Adipose tissue (tissue), 3 donors: ENCODE results near the gene MCM5. TPM values are rescaled to one million over a fixed set of nuclear protein-coding genes. Genes with fewer than 3 reads are reported as not detected.
"Not testable (repeated sequence)": the region's sequence is repeated elsewhere in the genome, so short reads cannot be mapped to it uniquely, and the experiment has no call there.

Experiments used
- H3K27ac ChIP-seq: one replicate; pipeline ENCODE4 v1.5.1; 2013; ENCODE audit warnings: low read depth, low read length
- WGBS, 3 donors: extraction: QIAGEN DNeasy Blood & Tissue Kit; methylation state at CpG; one replicate each; pipeline ENCODE4 v1.1.7; 2013; 5-methylcytosine and 5-hydroxymethylcytosine counted together
- polyA plus RNA-seq, 3 donors: library from polyadenylated mRNA; stranded (reverse); fragments of 200-250 nt; gene quantifications; one replicate each; pipeline ENCODE4 v1.2.3, GENCODE V29; 2013
- donor health status: healthy with polysubstance abuse.
- donor health status: Bipolar disorder and iron deficiency.
- donor health status: healthy.

Gene MCM5
- polyA plus RNA-seq, 3 donors, result 8.7 to 12.1 (median 11.2) TPM

DNA sequence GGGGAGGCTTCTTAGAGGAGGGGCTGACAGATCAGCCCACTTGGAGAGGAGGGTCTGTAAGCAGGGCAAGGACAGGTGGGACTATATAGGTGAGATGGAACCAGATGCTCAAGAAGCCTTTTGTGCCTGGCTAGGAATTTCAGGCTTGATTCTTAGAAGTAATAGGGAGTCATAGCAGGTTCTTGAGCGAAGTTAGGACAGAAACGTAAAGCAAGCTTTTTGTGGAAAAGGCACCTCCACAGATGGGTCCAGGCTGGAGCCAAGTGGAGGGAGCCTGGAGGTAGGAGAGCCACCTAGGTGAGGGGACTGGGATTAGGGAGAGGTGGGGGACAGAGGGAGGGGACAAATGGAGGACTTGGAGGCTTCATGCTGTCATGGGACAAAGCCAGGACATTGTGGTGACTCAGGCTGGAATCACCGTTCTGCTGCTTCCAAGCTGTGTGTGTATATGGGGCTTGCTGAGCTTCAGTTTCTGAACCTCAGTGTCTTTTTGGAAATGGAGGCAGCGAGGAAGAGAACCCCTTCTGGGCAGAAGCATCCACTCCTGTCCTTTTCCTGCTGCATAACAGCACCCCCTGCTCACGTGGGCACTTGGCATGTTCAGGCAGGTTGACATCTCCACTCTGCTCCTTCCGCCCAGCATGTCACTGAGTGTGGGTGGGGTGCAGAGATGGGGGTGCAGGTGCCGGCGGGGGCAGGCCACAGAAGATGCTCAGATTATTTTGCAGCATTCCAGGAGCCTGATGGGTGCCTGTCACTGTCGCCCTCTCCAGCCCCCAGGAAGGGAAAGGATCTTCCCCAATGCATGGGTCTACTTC lies 58.0 kb downstream of the MCM5 start:
- 74 to 85% (median 82%) methylated on average over 9 of the region's 9 CpGs for WGBS, 3 donors
- no peak overlapping the region for H3K27ac ChIP-seq

GRCh38 chr22:35458547-35459422 lies 58.8 kb downstream of the MCM5 start:
- H3K27ac ChIP-seq, result no peak overlapping the region
- WGBS, 3 donors, result 76 to 89% (median 86%) methylated on average over 18 of the region's 18 CpGs

- 90 to 95% (median 94%) methylated on average over 14 of the region's 14 CpGs for WGBS, 3 donors
These were observed 59.5 kb downstream of the MCM5 start for GRCh38 chr22:35459423-35459894.

DNA sequence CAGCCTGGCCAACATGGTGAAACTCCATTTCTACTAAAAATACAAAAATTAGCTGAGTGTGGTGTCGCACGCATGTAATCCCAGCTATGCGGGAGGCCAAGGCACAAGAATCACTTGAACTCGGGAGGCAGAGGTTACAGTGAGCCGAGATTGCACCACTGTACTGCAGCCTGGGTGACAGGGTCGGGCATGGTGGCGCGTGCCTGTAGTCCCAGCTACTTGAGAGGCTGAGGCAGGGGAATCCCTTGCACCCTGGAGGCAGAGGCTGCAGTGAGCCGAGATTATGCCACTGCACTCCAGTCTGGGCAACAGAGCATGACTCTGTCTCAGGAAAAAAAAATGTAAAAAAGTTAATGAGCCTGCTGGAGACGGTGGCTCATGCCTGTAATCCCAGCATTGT lies 60.0 kb downstream of the MCM5 start:
- not testable (repeated sequence) for H3K27ac ChIP-seq

More at GRCh38 chr22:35459423-35459894, 59.5 kb downstream of the MCM5 start:
- H3K27ac ChIP-seq, result no peak overlapping the region

GRCh38 chr22:35460688-35461087 lies 60.7 kb downstream of the MCM5 start:
- no peak overlapping the region for H3K27ac ChIP-seq
- 55 to 81% (median 66%) methylated on average over 8 of the region's 8 CpGs for WGBS, 3 donors

More for the DNA sequence above, 60.0 kb downstream of the MCM5 start:
- 95 to 96% (median 95%) methylated on average over 10 of the region's 10 CpGs for WGBS, 3 donors

DNA sequence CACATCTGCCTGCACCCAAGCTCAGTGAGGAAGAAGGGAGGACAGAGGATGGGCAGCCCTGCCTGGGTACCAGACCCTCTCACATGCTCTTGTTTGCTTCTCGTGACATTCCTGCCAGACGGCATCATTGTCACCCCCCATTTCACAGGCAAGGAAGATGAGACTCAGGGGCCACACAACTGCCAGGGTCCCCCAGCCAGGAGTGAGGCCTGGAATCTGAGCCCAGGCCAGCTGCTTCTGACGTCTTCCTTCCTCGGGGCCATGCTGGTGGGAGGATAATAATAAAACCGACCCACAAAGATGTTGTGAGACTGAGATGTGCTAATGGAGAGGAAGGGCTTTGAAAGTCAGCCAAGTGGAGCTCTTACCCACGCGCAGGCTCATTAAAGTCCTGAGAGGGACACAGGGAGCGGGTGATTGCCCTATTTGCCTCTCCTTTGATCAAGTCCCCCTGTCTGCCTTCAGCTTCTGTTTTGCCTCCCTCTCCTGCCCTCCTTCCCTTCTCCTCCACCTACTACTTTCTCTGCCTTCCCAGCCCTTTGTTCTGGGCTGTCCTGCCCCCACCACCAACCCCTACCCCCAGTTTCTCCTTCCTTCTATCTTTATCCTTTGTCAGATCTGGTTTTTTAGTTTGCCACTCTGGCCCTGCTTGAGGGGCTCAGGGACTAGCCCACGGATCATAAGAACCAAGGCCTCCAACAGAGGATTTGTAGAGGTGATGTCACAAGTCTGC lies 62.7 kb downstream of the MCM5 start:
- WGBS, 3 donors, result 63 to 83% (median 72%) methylated on average over 9 of the region's 9 CpGs

DNA sequence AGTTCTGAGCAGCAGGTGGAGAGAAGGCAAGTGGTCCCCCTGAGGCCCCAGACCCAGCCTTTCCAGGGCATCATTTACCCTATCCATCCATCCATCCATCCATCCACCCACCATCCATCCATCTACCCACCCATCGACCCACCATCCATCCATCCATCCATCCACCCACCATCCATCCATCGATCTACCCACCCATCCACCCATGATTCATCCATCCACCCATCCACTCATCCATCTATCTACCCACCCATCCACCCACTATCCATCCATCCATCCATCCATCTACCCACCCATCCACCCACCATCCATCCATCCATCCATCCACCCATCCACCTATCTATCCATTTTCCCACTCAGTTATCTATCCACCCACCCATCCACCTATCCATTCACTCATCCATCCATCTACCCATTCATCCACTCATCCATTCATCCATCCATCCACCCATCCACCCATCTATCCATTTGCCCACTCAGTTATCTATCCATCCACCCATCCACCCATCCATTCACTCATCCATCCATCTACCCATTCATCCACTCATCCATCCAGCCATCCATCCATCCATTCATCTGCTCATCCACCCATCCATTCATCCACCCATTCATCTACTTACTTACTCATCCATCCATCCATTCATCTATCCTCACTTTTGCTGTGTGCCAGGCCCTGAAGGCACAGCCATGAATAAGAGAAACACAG lies 63.4 kb downstream of the MCM5 start:
- WGBS, 3 donors, result 96 to 100% (median 100%) methylated on average over 2 of the region's 2 CpGs
- H3K27ac ChIP-seq, result no peak overlapping the region

More for the DNA sequence above, 62.7 kb downstream of the MCM5 start:
- no peak overlapping the region for H3K27ac ChIP-seq

- 88 to 92% (median 90%) methylated on average over 3 of the region's 3 CpGs for WGBS, 3 donors
- no peak overlapping the region for H3K27ac ChIP-seq
These were observed 64.5 kb downstream of the MCM5 start for GRCh38 chr22:35464399-35464798.

DNA sequence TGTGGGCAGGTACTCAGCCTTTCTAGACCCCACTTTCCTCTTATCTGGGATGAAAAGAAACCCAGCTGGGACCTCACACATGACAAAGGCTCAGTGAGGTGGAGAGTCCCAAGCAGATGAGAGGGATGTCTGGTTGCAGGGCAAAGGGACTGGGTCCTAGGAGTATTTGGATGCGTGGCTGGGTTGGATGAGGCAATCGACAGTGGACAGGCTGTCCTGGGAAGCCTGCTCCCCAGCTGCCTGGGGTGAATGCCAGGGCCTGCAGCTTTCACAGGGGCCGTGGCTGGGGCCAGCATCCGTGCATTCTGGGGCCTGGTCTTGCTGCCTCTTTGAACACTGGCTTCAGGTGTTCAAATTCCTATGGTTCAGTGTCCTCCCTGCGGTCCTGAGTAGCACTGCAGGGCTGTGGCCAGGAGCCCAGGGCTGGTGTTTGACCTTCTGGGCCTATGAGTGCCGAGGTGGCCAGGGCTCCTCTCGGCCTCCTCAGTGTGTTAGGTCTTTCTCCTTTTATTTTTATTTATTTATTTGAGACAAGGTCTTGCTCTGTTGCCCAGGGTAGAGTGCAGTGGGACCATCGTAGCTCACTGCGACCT lies 65.3 kb downstream of the MCM5 start:
- 82 to 89% (median 87%) methylated on average over 9 of the region's 9 CpGs for WGBS, 3 donors
- H3K27ac ChIP-seq, result no peak overlapping the region

DNA sequence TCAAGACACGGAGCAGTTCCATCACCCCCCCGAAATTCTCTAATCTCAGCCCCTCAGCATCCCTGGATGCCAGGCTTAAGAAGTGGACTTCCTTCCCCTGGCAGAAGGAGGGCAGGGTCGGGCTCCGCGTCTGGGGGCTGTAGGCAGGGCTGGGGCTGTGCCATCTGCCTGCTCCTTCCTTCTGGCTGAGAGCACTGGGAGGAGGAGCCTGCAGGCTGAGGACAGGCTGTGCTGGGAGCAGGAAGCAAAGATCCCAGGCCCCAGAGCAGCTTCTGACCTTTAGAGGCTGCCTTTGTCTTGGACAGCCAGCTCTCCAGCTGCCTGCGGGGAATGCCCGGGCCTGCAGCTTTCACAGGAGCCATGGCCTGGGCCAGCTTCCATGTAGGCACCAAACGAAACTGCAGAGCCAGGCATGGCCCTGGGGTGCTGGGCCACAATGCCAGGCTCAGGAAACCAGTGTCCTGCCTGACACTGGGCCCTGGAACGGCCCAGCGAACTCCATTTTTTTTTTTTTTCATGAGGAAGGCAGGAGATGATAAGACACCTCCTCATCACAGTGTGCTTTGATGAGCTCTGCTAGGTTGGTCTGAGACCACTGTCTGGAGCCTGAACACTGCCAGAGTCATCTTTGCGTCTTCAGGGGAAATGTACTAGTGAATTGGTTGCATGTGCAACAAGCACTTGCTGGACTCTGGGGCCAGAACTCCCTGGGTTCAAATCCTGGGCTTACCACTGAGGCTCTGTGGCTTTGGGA lies 67.9 kb downstream of the MCM5 start:
- WGBS, 3 donors, result 14 to 55% (median 22%) methylated on average over 11 of the region's 11 CpGs
- H3K27ac ChIP-seq, result no peak overlapping the region

DNA sequence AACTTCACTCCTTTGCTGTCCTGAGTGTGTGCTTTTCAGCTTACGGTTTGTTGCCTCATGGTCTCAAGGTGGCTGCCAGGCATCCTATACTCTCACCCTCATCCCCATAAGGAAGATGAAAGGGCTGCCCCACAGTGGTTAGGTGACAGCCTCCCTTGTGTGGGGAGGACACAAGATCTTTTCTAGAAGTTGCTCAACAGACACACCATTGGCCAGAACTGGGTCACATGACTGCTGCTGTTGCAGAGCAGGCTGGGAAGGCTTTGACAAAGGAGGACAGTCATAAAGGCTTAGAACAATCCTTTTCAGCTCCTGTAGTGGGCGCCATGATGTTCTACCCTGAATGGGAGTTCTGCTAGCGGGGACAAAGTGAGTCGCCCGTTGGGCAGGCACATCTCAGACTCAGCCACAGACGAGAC lies 71.0 kb downstream of the MCM5 start:
- no peak overlapping the region for H3K27ac ChIP-seq
- whole genome bisulfite sequencing, 3 donors, result 93 to 96% (median 95%) methylated on average over 6 of the region's 6 CpGs

DNA sequence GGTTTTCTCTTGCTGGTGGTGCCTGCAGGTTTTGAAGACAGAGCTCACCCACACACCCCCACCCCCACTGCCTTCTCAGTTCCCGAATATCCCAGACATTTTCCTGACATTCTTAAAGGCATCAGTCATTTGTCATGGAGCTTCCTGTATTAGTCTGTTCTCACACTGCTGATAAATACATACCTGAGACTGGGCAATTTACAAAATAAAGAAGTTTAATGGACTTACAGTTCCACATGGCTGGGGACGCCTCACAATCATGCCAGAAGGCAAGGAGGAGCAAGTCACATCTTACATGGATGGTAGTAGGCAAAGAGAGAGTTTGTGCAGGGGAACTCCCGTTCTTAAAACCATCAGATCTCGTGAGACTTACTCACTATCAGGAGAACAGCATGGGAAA lies 71.6 kb downstream of the MCM5 start:
- 81 to 89% (median 84%) methylated on average over 4 of the region's 4 CpGs for WGBS, 3 donors

GRCh38 chr22:35472488-35472887 lies 72.5 kb downstream of the MCM5 start:
- 87 to 92% (median 90%) methylated on average over 6 of the region's 6 CpGs for WGBS, 3 donors
- H3K27ac ChIP-seq, result no peak overlapping the region

More for the DNA sequence above, 71.6 kb downstream of the MCM5 start:
- not testable (repeated sequence) for H3K27ac ChIP-seq

DNA sequence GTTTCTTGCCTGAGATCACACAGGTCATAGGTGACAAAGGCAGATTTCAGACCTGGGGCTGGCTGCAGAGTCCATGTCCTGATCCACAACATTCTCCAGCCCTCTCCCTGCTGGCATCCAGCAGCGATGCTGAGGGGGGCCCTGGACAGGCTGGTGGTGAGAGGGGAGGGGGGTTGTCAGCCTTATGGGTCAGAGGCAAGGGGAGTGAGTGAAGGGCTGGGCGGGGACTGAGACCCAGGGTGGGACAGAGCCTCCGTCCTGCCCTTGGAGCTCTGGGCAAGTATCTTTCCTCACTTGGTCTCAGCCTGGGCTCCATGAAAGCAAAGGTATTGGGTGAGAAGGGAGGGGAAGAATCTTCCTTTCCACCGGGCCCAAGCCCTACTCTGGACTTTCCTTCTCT lies 74.0 kb downstream of the MCM5 start:
- WGBS, 3 donors, result 84 to 91% (median 85%) methylated on average over 4 of the region's 4 CpGs

More for the DNA sequence above, 74.0 kb downstream of the MCM5 start:
- H3K27ac ChIP-seq, result no peak overlapping the region
